DND-41 (cell line): ENCODE data around the gene MIOX.

Experiments
- ATAC-seq: fragments of 200-7000 bp; cut with Tn5 transposase; 3 replicates; pipeline ENCODE4 v1.9.1; 2021; ENCODE audit warnings: low read depth; ENCODE audit not compliant: insufficient read depth
- DNase-seq: peaks from one replicate; pipeline ENCODE4 v3.0.0-alpha.2; 2020
- H2AFZ ChIP-seq: 2 replicates; pipeline ENCODE4 v1.6.0; 2012; ENCODE audit warnings: low read depth, low read length
- H3K27ac ChIP-seq: 2 replicates; pipeline ENCODE4 v1.5.1; 2012; ENCODE audit warnings: low read length, inconsistent platforms
- H3K27me3 ChIP-seq: fragments of 200-600 bp; sonication (generic); 2 replicates; pipeline ENCODE4 v1.6.0; 2012; ENCODE audit warnings: low read length, mild to moderate bottlenecking, inconsistent platforms; ENCODE audit not compliant: insufficient read depth, poor library complexity
- H3K36me3 ChIP-seq: 2 replicates; pipeline ENCODE4 v1.5.1; 2012; ENCODE audit warnings: low read length, inconsistent platforms; ENCODE audit not compliant: insufficient read depth
- H3K4me1 ChIP-seq: 2 replicates; pipeline ENCODE4 v1.5.1; 2012; ENCODE audit warnings: mild to moderate bottlenecking, low read length; ENCODE audit not compliant: insufficient read depth
- H3K4me2 ChIP-seq: 2 replicates; pipeline ENCODE4 v1.6.0; 2012; ENCODE audit warnings: mild to moderate bottlenecking, moderate library complexity, low read length, inconsistent platforms; ENCODE audit not compliant: insufficient read depth
- H3K4me3 ChIP-seq, 2 experiments: fragments of 200-600 bp in 1 of 2; shearing (Covaris generic) in 1 of 2; 2 replicates each; pipeline ENCODE4 v1.5.1; 2012 to 2016; ENCODE audit warnings: inconsistent platforms in 2 of 2, low read length in 2 of 2, mild to moderate bottlenecking in 2 of 2, low read depth in 1 of 2, moderate library complexity in 1 of 2
- H3K79me2 ChIP-seq: 2 replicates; pipeline ENCODE4 v1.6.0; 2012; ENCODE audit warnings: low read length, inconsistent platforms; ENCODE audit not compliant: insufficient read depth
- H3K9ac ChIP-seq: 2 replicates; pipeline ENCODE4 v1.6.0; 2012; ENCODE audit warnings: low read depth, mild to moderate bottlenecking, inconsistent platforms, low read length, moderate library complexity
- H3K9me3 ChIP-seq: 2 replicates; pipeline ENCODE4 v1.5.1; 2012; ENCODE audit warnings: low read length, moderate library complexity, mild to moderate bottlenecking, inconsistent platforms; ENCODE audit not compliant: insufficient read depth, severe bottlenecking
- H4K20me1 ChIP-seq: 2 replicates; pipeline ENCODE4 v1.6.0; 2012; ENCODE audit warnings: low read length; ENCODE audit not compliant: insufficient read depth
- EZH2 ChIP-seq: IDR thresholded peaks from 3 replicates; pipeline ENCODE4 v1.6.1; 2012; ENCODE audit warnings: borderline replicate concordance, low read depth, mild to moderate bottlenecking, moderate library complexity, low read length, inconsistent platforms; ENCODE audit not compliant: severe bottlenecking
- TF ChIP-seq, protein P1 (sequence below): IDR thresholded peaks from 2 replicates; pipeline ENCODE4 v1.5.1; 2012; ENCODE audit warnings: borderline replicate concordance, low read length, moderate library complexity, mild to moderate bottlenecking; ENCODE audit not compliant: poor library complexity, severe bottlenecking; ENCODE audit errors: extremely low read depth

Gene MIOX

DNA sequence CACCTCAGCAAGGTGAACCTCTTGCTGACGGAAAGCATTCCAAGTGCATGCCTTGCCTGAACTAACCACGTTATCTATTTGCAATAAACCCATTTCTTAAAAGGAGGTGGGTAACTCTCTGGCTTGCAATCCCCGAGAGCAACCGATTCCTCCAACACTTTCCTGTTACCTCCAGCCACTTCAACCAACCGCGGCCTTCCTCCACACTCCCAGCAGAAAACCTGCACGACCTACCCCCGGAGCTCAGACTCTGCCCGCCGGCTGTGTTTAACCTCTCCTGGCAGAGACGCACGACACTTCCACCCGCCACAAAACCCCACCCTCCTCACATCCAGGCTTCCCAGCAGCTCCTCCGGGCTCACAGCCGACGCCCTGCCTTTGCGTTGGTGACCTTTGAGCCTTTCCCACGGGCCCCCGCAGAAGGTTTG, 38.0 kb downstream of the MIOX start:
- TF ChIP-seq EZH2 = no peak
- TF ChIP-seq, protein P1, sequence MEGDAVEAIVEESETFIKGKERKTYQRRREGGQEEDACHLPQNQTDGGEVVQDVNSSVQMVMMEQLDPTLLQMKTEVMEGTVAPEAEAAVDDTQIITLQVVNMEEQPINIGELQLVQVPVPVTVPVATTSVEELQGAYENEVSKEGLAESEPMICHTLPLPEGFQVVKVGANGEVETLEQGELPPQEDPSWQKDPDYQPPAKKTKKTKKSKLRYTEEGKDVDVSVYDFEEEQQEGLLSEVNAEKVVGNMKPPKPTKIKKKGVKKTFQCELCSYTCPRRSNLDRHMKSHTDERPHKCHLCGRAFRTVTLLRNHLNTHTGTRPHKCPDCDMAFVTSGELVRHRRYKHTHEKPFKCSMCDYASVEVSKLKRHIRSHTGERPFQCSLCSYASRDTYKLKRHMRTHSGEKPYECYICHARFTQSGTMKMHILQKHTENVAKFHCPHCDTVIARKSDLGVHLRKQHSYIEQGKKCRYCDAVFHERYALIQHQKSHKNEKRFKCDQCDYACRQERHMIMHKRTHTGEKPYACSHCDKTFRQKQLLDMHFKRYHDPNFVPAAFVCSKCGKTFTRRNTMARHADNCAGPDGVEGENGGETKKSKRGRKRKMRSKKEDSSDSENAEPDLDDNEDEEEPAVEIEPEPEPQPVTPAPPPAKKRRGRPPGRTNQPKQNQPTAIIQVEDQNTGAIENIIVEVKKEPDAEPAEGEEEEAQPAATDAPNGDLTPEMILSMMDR = no peak
- DNase-seq (peak; percentile 62), ATAC-seq (peak; percentile 16)
- peak overlapping the region; percentile 80 to 89 for H3K4me3 ChIP-seq
- H3K27ac ChIP-seq = peak overlapping the region; percentile 92
- peak overlapping the region; percentile 98 for H3K4me2 ChIP-seq
- H3K79me2 ChIP-seq = peaks cover 52% of the 10 kb centered on the region
- no peaks in the 10 kb centered on the region for H3K27me3 ChIP-seq
- H3K9me3 ChIP-seq = no peaks in the 10 kb centered on the region
- peaks cover 40% of the 10 kb centered on the region for H3K4me1 ChIP-seq
- peaks cover 40% of the 10 kb centered on the region for H3K36me3 ChIP-seq
- peak overlapping the region; percentile 88 for H2AFZ ChIP-seq
- peaks cover 33% of the 10 kb centered on the region for H4K20me1 ChIP-seq
- peak overlapping the region; percentile 74 for H3K9ac ChIP-seq

DNA sequence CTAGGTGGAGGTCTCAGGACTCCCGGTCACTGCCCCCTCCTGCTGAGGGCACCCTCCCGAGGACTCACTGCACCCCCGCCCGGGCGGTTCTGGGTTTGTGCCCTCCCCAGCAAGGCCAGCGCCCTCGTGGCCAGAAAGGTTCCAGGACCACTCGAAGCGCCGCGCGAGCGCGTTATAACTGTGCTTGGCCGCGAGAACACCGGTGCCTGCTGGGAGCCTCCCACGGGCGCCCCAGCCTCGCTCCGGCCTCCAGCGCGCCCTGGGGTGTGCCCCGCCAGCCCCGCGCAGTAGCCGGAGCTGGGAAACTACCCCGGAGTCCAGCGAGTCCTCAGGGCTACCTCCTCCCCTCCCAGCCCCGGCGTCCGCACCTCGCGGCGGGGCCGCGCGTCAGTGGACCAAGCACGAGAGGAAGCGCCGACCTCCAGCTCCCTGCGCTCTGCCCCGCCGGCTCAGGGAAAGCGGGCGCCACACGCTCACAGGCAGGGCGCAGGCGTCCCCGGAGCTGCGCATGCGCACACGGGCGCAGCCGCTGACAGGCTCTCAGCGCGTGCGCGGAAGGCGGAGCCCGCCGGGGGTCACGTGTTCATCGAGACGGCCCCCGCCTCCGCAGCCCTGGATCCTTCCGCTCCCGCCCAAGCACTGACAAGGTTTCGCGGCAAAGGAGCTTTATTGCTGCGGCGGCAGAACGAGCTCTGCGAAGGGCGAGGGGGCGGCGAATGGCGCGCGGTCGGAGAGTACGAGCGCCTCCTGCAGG, 38.6 kb downstream of the MIOX start, which contains the start of gene SCO2:
Gene SCO2, minus strand, starts transcription at position 495 of the 754 bp plus-strand sequence. CDS start 1,187 bp downstream, outside the sequence.
- Histone ChIP-seq H3K4me2 (peak within 1 kb of the TSS; percentile 98), H3K27ac (peak within 1 kb of the TSS; percentile 92), H3K9me3 (no peaks in the 10 kb centered on the region), H4K20me1 (peaks cover 33% of the 10 kb centered on the region), H3K9ac (peak within 1 kb of the TSS; percentile 74), H3K79me2 (peaks cover 52% of the 10 kb centered on the region), H3K4me1 (peaks cover 40% of the 10 kb centered on the region), H3K36me3 (peaks cover 40% of the 10 kb centered on the region), H2AFZ (peak within 1 kb of the TSS; percentile 92), H3K4me3 (peak within 1 kb of the TSS; percentile 80 to 89), H3K27me3 (no peaks in the 10 kb centered on the region)
- ATAC-seq = peak; percentile 73
- TF ChIP-seq, protein P1 = peak; percentile 70
- no peak for TF ChIP-seq EZH2
- DNase-seq = peak; percentile 98

DNA sequence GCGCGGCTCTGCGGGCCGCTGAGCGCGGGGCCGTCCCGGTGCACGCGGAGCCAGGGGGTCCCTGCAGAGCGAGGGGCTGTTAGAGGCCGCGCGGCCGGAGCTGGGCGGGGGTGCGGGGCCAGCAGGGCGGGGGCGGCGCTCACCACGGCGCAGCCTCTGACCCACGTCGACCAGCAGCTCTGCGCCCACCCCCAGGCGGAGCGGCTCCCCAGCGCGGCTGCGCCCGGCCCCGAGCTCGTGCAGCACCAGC, 39.1 kb downstream of the MIOX start:
- peak overlapping the region; percentile 98 for H3K4me2 ChIP-seq
- H3K4me1 ChIP-seq = peaks cover 40% of the 10 kb centered on the region
- peaks cover 34% of the 10 kb centered on the region for H4K20me1 ChIP-seq
- H2AFZ ChIP-seq = peak overlapping the region; percentile 92
- peaks cover 38% of the 10 kb centered on the region for H3K36me3 ChIP-seq
- H3K27me3 ChIP-seq = no peaks in the 10 kb centered on the region
- no peak for TF ChIP-seq EZH2
- TF ChIP-seq, protein P1 = no peak
- peak overlapping the region; percentile 74 for H3K9ac ChIP-seq
- H3K4me3 ChIP-seq = peak overlapping the region; percentile 80 to 89; a peak in 3 of 4 replicates
- peak overlapping the region; percentile 92 for H3K27ac ChIP-seq
- no peaks in the 10 kb centered on the region for H3K9me3 ChIP-seq
- no peak for DNase-seq
- ATAC-seq = no peak
- H3K79me2 ChIP-seq = peaks cover 50% of the 10 kb centered on the region
